Left cardiac atrium (tissue), 2 donors: ENCODE results near the gene KDM5C. TPM values are rescaled to one million over a fixed set of nuclear protein-coding genes. Genes with fewer than 3 reads are reported as not detected.

ENCODE experiments used
- microRNA-seq, 2 donors: library from miRNA; unstranded; fragments of <30 nt; microRNA quantifications; one replicate each; pipeline ENCODE4 v1.2.0, GENCODE V29; 2020
- total RNA-seq, 2 donors: library from RNA; stranded (reverse); fragmentation: NEBNext Ultra II Directional; extraction: Animal tissue kit (Norgen Biotek cat#: 25700); gene quantifications; one replicate each; pipeline ENCODE4 v1.2.1, GENCODE V29; 2021
- donor health status: DM: no; HTN: yes; CAD: no; lungs with severe emphysema.
- donor health status: DM: yes; HTN: yes; CAD: no.

KDM5C gene
- total RNA-seq, 2 donors from 2014 or later: 32.5 to 46.3 TPM

Small RNAs within 50 kb of the gene (microRNA-seq; reads per million reads assigned to microRNA genes)
- gene MIR6894 (0.60 to 1.9 reads per million in 2 donors), gene MIR6895 (0.27 to 0.60 reads per million in 2 donors)

Other genes starting within 250 kb of the KDM5C start
- 1 to 10 TPM; 1.3 to 2.8 TPM for gene GPR173, start 176.4 kb downstream of the KDM5C start, total RNA-seq
- 10 to 100 TPM; 33.5 to 37.4 TPM for gene TSPYL2, start 142.8 kb downstream of the KDM5C start, total RNA-seq
- gene KANTR, start 131.1 kb downstream of the KDM5C start, total RNA-seq: 1 to 10 TPM; 5.4 to 5.7 TPM
- 10 to 100 TPM in 1 of 2 donors, 1 to 10 TPM in 1; 9.1 to 10.8 TPM for gene IQSEC2, start 56.4 kb upstream of the KDM5C start, total RNA-seq
- gene SMC1A, start 197.4 kb upstream of the KDM5C start, total RNA-seq: 10 to 100 TPM; 42.8 to 43.3 TPM
- under 1 TPM; 0.26 to 0.80 TPM for gene RIBC1, start 197.7 kb upstream of the KDM5C start, total RNA-seq
- gene HSD17B10, start 209.2 kb upstream of the KDM5C start, total RNA-seq: 100 to 1,000 TPM in 1 of 2 donors, 10 to 100 TPM in 1; 98.9 to 106 TPM